ENCODE results near the gene PLD3. TPM values are rescaled to one million over a fixed set of nuclear protein-coding genes. Genes with fewer than 3 reads are reported as not detected.

Gene PLD3
- total and polyA plus RNA-seq, 5 donors, result 180 to 235 (median 219) TPM

- intact Hi-C loops (cut with DNase I), result no loop called here
- Histone ChIP-seq H3K4me3 (ENCODE audit: low read length) (no peak overlapping the region), H3K4me1 (ENCODE audit: control insufficient read depth, insufficient read depth, low read length) (peaks cover 13% of the 10 kb centered on the region), H3K9me3 (ENCODE audit: control insufficient read depth, low read length) (no peaks in the 10 kb centered on the region), H3K27me3 (ENCODE audit: control insufficient read depth, insufficient read depth) (no peaks in the 10 kb centered on the region), H3K27ac (ENCODE audit: low read length) (no peak overlapping the region)
- DNase-seq, result peak in 2 of 3 donors; percentile 16 to 30
- WGBS, result 95% methylated on average over 2 of the region's 2 CpGs
- ATAC-seq, result no peak
These were observed 67.3 kb downstream of the PLD3 start for GRCh38 chr19:40415768-40416167.

- Histone ChIP-seq H3K4me3 (ENCODE audit: low read length) (no peak overlapping the region), H3K27me3 (ENCODE audit: control insufficient read depth, insufficient read depth) (no peaks in the 10 kb centered on the region), H3K9me3 (ENCODE audit: control insufficient read depth, low read length) (no peaks in the 10 kb centered on the region), H3K27ac (ENCODE audit: low read length) (peak overlapping the region; percentile 61), H3K4me1 (ENCODE audit: control insufficient read depth, insufficient read depth, low read length) (peaks cover 12% of the 10 kb centered on the region)
- WGBS, result 29% methylated on average over 16 of the region's 16 CpGs
- DNase-seq (peak; percentile 76 to 91 (median 86)), ATAC-seq (peak; percentile 22 to 54)
- intact Hi-C loops (cut with DNase I), result no loop called here
These were observed 68.6 kb downstream of the PLD3 start for GRCh38 chr19:40416918-40417642.

- no peaks in the 10 kb centered on the region for H3K9me3 ChIP-seq (ENCODE audit: control insufficient read depth, low read length)
- peaks cover 11% of the 10 kb centered on the region for H3K4me1 ChIP-seq (ENCODE audit: control insufficient read depth, insufficient read depth, low read length)
- ATAC-seq (no peak), DNase-seq (no peak)
- peak overlapping the region; percentile 61 for H3K27ac ChIP-seq (ENCODE audit: low read length)
- intact Hi-C loops (cut with DNase I), result no loop called here
- H3K27me3 ChIP-seq (ENCODE audit: control insufficient read depth, insufficient read depth), result no peaks in the 10 kb centered on the region
- 58% methylated on average over 4 of the region's 4 CpGs for WGBS
- no peak overlapping the region for H3K4me3 ChIP-seq (ENCODE audit: low read length)
These were observed 69.1 kb downstream of the PLD3 start for GRCh38 chr19:40417643-40417981.

- no peak overlapping the region for H3K4me3 ChIP-seq (ENCODE audit: low read length)
- peak overlapping the region; percentile 61 for H3K27ac ChIP-seq (ENCODE audit: low read length)
- WGBS, result 84% methylated on average over 3 of the region's 3 CpGs
- H3K27me3 ChIP-seq (ENCODE audit: control insufficient read depth, insufficient read depth), result no peaks in the 10 kb centered on the region
- no peaks in the 10 kb centered on the region for H3K9me3 ChIP-seq (ENCODE audit: control insufficient read depth, low read length)
- intact Hi-C loops (cut with DNase I), result no loop called here
- ATAC-seq (no peak), DNase-seq (no peak)
- H3K4me1 ChIP-seq (ENCODE audit: control insufficient read depth, insufficient read depth, low read length), result peaks cover 11% of the 10 kb centered on the region
These were observed 69.5 kb downstream of the PLD3 start for GRCh38 chr19:40418040-40418439.

- intact Hi-C loops (cut with DNase I), result no loop called here
- H3K27ac ChIP-seq (ENCODE audit: low read length), result no peak overlapping the region
- peaks cover 6% of the 10 kb centered on the region for H3K4me1 ChIP-seq (ENCODE audit: control insufficient read depth, insufficient read depth, low read length)
- H3K9me3 ChIP-seq (ENCODE audit: control insufficient read depth, low read length), result no peaks in the 10 kb centered on the region
- WGBS, result 81% methylated on average over 5 of the region's 5 CpGs
- ATAC-seq (no peak), DNase-seq (peak in 2 of 3 donors; percentile 58 to 69)
- no peak overlapping the region for H3K4me3 ChIP-seq (ENCODE audit: low read length)
- no peaks in the 10 kb centered on the region for H3K27me3 ChIP-seq (ENCODE audit: control insufficient read depth, insufficient read depth)
These were observed 70.6 kb downstream of the PLD3 start for GRCh38 chr19:40419066-40419612.

GRCh38 chr19:40419780-40420179, 71.3 kb downstream of the PLD3 start:
- H3K27ac ChIP-seq (ENCODE audit: low read length), result no peak overlapping the region
- intact Hi-C loops (cut with DNase I), result no loop called here
- WGBS, result 91% methylated on average over 5 of the region's 5 CpGs
- no peaks in the 10 kb centered on the region for H3K27me3 ChIP-seq (ENCODE audit: control insufficient read depth, insufficient read depth)
- H3K4me1 ChIP-seq (ENCODE audit: control insufficient read depth, insufficient read depth, low read length), result peaks cover 4% of the 10 kb centered on the region
- H3K4me3 ChIP-seq (ENCODE audit: low read length), result no peak overlapping the region
- no peak for ATAC-seq
- H3K9me3 ChIP-seq (ENCODE audit: control insufficient read depth, low read length), result no peaks in the 10 kb centered on the region
- peak in 2 of 3 donors; percentile 20 to 44 for DNase-seq

GRCh38 chr19:40420451-40420765, 71.9 kb downstream of the PLD3 start:
- DNase-seq, result no peak
- peak overlapping the region; percentile 99 for H3K27ac ChIP-seq (ENCODE audit: low read length)
- peaks cover 3% of the 10 kb centered on the region for H3K4me1 ChIP-seq (ENCODE audit: control insufficient read depth, insufficient read depth, low read length)
- 64% methylated on average over 14 of the region's 14 CpGs for WGBS
- no peak for ATAC-seq
- H3K9me3 ChIP-seq (ENCODE audit: control insufficient read depth, low read length), result no peaks in the 10 kb centered on the region
- intact Hi-C loops (cut with DNase I), result no loop called here
- peak overlapping the region; percentile 44 for H3K4me3 ChIP-seq (ENCODE audit: low read length)
- no peaks in the 10 kb centered on the region for H3K27me3 ChIP-seq (ENCODE audit: control insufficient read depth, insufficient read depth)

GRCh38 chr19:40420766-40421765, 72.6 kb downstream of the PLD3 start:
- Histone ChIP-seq H3K4me1 (ENCODE audit: control insufficient read depth, insufficient read depth, low read length) (peaks cover 3% of the 10 kb centered on the region), H3K27ac (ENCODE audit: low read length) (peak overlapping the region; percentile 99), H3K9me3 (ENCODE audit: control insufficient read depth, low read length) (no peaks in the 10 kb centered on the region), H3K4me3 (ENCODE audit: low read length) (peak overlapping the region; percentile 44), H3K27me3 (ENCODE audit: control insufficient read depth, insufficient read depth) (no peaks in the 10 kb centered on the region)
- ATAC-seq (peak; percentile 88 to 91), DNase-seq (peak; percentile 96 to 99 (median 98))
- intact Hi-C loops (cut with DNase I), result no loop called here
- WGBS, result 2% methylated on average over 56 of the region's 56 CpGs

- DNase-seq (peak in 1 of 3 donors; percentile 1), ATAC-seq (no peak)
- Histone ChIP-seq H3K27me3 (ENCODE audit: control insufficient read depth, insufficient read depth) (no peaks in the 10 kb centered on the region), H3K4me3 (ENCODE audit: low read length) (no peak overlapping the region), H3K9me3 (ENCODE audit: control insufficient read depth, low read length) (no peaks in the 10 kb centered on the region), H3K27ac (ENCODE audit: low read length) (no peak overlapping the region), H3K4me1 (ENCODE audit: control insufficient read depth, insufficient read depth, low read length) (peaks cover 2% of the 10 kb centered on the region)
- intact Hi-C loops (cut with DNase I), result no loop called here
- WGBS, result 73% methylated on average over 16 of the region's 16 CpGs
These were observed 73.7 kb downstream of the PLD3 start for GRCh38 chr19:40421993-40422747.

- no peaks in the 10 kb centered on the region for H3K4me1 ChIP-seq (ENCODE audit: control insufficient read depth, insufficient read depth, low read length)
- H3K9me3 ChIP-seq (ENCODE audit: control insufficient read depth, low read length), result no peaks in the 10 kb centered on the region
- H3K27me3 ChIP-seq (ENCODE audit: control insufficient read depth, insufficient read depth), result no peaks in the 10 kb centered on the region
- 79% methylated on average over 31 of the region's 31 CpGs for WGBS
- DNase-seq, result peak in 2 of 3 donors; percentile 43 to 62
- no peak overlapping the region for H3K4me3 ChIP-seq (ENCODE audit: low read length)
- no peak for ATAC-seq
- intact Hi-C loops (cut with DNase I), result no loop called here
- H3K27ac ChIP-seq (ENCODE audit: low read length), result no peak overlapping the region
These were observed 74.5 kb downstream of the PLD3 start for GRCh38 chr19:40422748-40423566.
